Activated CD8-positive, alpha-beta memory T cell treated with anti-CD3 and anti-CD28 coated beads, Interleukin-2, amount 50 U/mL, for 1 hour (primary cell): ENCODE results near the gene KRT7.

Experiments used
- DNase-seq: peaks from one replicate; pipeline ENCODE4 v3.0.0-alpha.2; 2020; ENCODE audit errors: extremely low read depth

KRT7 gene

GRCh38 chr12:52232674-52233461, at the start of gene KRT7:
Gene KRT7, plus strand, starts transcription at chr12:52233243. Its CDS starts 54 bp downstream, at chr12:52233297.
- no peak for DNase-seq

- no peak for DNase-seq
These were observed 49.5 kb upstream of the KRT7 start for GRCh38 chr12:52183544-52183910.

GRCh38 chr12:52183971-52184370, 49.1 kb upstream of the KRT7 start:
- DNase-seq, result no peak

GRCh38 chr12:52184813-52185212, 48.2 kb upstream of the KRT7 start:
- DNase-seq, result no peak

GRCh38 chr12:52185400-52185967, 47.6 kb upstream of the KRT7 start:
- no peak for DNase-seq

GRCh38 chr12:52186118-52186840, 46.8 kb upstream of the KRT7 start:
- DNase-seq, result no peak

GRCh38 chr12:52187206-52187605, 45.8 kb upstream of the KRT7 start:
- DNase-seq, result no peak

- DNase-seq, result no peak
These were observed 45.4 kb upstream of the KRT7 start for GRCh38 chr12:52187640-52188039.

- no peak for DNase-seq
These were observed 44.4 kb upstream of the KRT7 start for GRCh38 chr12:52188658-52189057.

- no peak for DNase-seq
These were observed 43.5 kb upstream of the KRT7 start for GRCh38 chr12:52189376-52190174.

GRCh38 chr12:52190860-52191729, 41.9 kb upstream of the KRT7 start:
- DNase-seq, result no peak

- DNase-seq, result no peak
These were observed 40.9 kb upstream of the KRT7 start, which contains the start of gene KRT80 for GRCh38 chr12:52191841-52192791. Gene KRT80, minus strand, starts transcription at chr12:52192014. Its CDS starts 112 bp downstream, at chr12:52191902.

GRCh38 chr12:52193532-52193931, 39.5 kb upstream of the KRT7 start:
- no peak for DNase-seq

GRCh38 chr12:52193991-52194390, 39.1 kb upstream of the KRT7 start:
- no peak for DNase-seq

- DNase-seq, result no peak
These were observed 37.8 kb upstream of the KRT7 start for GRCh38 chr12:52195065-52195730.

- no peak for DNase-seq
These were observed 35.4 kb upstream of the KRT7 start for GRCh38 chr12:52197371-52198231.

- DNase-seq, result no peak
These were observed 34.4 kb upstream of the KRT7 start for GRCh38 chr12:52198454-52199215.
